Right hindlimb (tissue), 1 donor: Measurements from ENCODE around the gene RAE1.
A peak's percentile ranks its signal among the peaks of the same experiment; 100 is the strongest.

ENCODE experiments used
- DNase-seq: peaks from one replicate; pipeline ENCODE4 v3.0.0-alpha.2; 2018

RAE1 gene

GRCh38 chr20:57351042-57351783 lies at the start of gene RAE1:
Gene RAE1 (plus strand): TSS chr20:57351255. CDS start chr20:57354039, 2,784 bp downstream.
- peak; percentile 95 for DNase-seq

- no peak for DNase-seq
Measured at GRCh38 chr20:57306747-57307146, 44.3 kb upstream of the RAE1 start.

GRCh38 chr20:57308451-57309271 lies 42.4 kb upstream of the RAE1 start:
- DNase-seq = no peak

GRCh38 chr20:57309544-57310115 lies 41.4 kb upstream of the RAE1 start:
- no peak for DNase-seq

- DNase-seq = no peak
Measured at GRCh38 chr20:57310821-57311514, 40.1 kb upstream of the RAE1 start.

GRCh38 chr20:57312138-57312537 lies 38.9 kb upstream of the RAE1 start:
- DNase-seq = no peak

- DNase-seq = no peak
Measured at GRCh38 chr20:57313230-57313629, 37.8 kb upstream of the RAE1 start.

- no peak for DNase-seq
Measured at GRCh38 chr20:57313951-57314350, 37.1 kb upstream of the RAE1 start.

- DNase-seq = no peak
Measured at GRCh38 chr20:57315083-57315975, 35.7 kb upstream of the RAE1 start.

- DNase-seq = no peak
Measured at GRCh38 chr20:57315976-57316480, 35.0 kb upstream of the RAE1 start.

GRCh38 chr20:57316795-57317201 lies 34.3 kb upstream of the RAE1 start:
- DNase-seq = no peak

GRCh38 chr20:57317316-57317788 lies 33.7 kb upstream of the RAE1 start:
- DNase-seq = no peak

- no peak for DNase-seq
Measured at GRCh38 chr20:57317789-57318371, 33.2 kb upstream of the RAE1 start.

GRCh38 chr20:57319584-57319983 lies 31.5 kb upstream of the RAE1 start:
- DNase-seq = no peak

- DNase-seq = no peak
Measured at GRCh38 chr20:57320358-57320757, 30.7 kb upstream of the RAE1 start.

GRCh38 chr20:57321142-57321541 lies 29.9 kb upstream of the RAE1 start:
- DNase-seq = no peak

- no peak for DNase-seq
Measured at GRCh38 chr20:57322476-57322875, 28.6 kb upstream of the RAE1 start.

GRCh38 chr20:57323034-57323433 lies 28.0 kb upstream of the RAE1 start:
- no peak for DNase-seq

GRCh38 chr20:57325632-57326356 lies 25.3 kb upstream of the RAE1 start:
- DNase-seq = no peak

- no peak for DNase-seq
Measured at GRCh38 chr20:57326667-57327455, 24.2 kb upstream of the RAE1 start.
